T follicular helper cell (primary cell): ENCODE data around the gene DNAJC16.

Experiments
- DNase-seq: peaks from one replicate; pipeline ENCODE4 v3.0.0-alpha.2; 2020; ENCODE audit warnings: low read depth

Gene DNAJC16

DNA sequence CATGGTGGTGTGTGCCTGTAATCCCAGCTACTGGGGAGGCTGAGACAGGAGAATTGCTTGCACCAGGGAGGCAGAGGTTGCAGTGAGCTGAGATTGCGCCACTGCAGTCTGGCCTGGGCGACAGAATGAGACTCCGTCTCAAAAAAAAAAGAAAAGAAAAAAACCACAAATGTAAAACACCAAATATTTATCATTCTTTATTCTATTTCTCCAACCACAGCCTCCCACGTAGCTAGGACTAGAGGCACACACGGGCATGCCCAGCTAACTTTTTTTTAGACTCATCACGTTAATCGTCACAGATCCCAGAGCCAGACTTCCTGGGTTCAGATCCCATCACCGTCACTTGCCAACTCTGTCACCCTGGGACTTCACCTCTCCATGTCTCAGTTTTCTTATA lies 13.5 kb downstream of the DNAJC16 start:
- DNase-seq = no peak

DNA sequence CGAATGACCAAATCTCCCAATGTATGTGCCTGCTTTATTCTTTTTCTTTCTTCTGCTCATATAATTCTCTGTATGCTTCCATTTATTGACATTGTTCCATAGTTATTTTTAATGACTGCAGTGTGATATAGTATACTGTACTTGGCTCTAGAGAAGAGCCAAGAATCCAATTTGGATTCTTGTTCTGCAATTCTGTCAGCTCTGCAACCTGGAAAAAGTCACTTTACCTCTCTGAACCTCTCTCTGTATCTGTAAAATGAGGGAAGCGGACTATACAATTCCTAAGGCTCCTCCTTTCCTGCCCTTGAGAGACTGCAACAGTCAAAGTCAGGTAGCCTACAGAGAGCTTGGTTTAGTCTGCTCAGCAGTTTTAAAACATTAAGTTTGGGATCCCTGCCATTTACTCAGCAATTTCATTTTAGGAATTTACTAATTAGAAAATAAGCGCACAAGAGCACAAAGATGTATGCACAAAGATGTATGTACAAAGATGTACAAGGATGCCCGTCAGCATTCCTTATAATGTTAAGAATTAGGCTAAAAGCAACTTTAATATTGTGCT lies 14.7 kb downstream of the DNAJC16 start:
- DNase-seq = no peak

DNA sequence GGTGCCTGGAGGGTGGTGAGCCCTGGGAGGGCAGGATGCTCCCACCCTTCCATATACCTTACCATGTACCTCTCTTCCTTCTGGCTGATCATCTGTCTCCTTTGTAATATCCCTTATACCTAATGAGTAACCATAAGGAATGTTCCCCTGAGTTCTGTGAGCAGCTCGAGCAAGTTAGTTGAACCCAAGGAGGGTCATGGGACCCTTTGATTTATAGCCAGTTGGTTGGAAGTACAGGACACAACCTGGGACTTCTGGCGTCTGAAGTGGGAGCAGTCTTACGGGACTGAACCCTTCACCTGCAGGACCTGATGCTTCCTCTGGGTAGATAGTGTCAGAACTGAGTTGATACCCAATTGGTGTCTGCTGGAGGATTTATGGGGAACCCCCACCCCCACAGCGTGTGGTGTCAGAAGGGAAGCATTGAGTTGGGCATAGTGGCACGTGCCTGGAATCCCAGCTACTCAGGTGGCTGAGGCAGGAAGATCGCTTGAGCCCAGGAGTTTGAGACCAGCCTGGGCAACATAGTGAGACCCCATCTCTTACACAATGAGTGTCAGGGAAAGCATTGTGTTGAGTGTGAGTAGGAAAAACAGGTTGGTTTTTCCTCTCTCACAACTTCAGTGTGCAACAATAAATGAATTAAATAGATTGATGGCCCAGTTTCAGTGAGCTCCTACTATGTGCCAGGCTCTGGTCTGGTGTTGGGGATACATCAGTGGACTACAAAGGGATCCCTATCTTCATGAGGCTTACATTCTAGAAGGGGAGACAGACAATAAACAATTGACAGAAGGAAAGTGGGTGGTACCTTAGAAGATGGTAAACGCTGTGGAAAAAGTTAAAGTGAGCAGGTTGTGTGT lies 16.0 kb downstream of the DNAJC16 start:
- DNase-seq = no peak

DNA sequence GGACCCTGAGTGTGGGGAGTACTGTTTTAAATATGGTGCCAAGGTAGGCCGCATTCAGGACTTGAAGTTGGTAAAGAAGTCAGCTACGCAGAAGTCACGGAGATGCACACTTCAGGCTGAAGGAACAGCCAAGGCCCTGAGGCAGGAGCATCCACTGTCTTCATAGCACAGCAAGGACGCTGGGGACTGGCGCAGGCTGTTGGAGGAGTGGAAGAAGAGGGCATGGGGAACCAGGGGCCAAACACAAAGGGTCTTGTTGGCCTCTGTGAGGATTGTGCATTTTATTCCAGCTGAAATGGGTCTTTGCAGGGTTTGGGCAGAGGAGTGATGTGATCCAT lies 16.6 kb downstream of the DNAJC16 start:
- DNase-seq = no peak

DNA sequence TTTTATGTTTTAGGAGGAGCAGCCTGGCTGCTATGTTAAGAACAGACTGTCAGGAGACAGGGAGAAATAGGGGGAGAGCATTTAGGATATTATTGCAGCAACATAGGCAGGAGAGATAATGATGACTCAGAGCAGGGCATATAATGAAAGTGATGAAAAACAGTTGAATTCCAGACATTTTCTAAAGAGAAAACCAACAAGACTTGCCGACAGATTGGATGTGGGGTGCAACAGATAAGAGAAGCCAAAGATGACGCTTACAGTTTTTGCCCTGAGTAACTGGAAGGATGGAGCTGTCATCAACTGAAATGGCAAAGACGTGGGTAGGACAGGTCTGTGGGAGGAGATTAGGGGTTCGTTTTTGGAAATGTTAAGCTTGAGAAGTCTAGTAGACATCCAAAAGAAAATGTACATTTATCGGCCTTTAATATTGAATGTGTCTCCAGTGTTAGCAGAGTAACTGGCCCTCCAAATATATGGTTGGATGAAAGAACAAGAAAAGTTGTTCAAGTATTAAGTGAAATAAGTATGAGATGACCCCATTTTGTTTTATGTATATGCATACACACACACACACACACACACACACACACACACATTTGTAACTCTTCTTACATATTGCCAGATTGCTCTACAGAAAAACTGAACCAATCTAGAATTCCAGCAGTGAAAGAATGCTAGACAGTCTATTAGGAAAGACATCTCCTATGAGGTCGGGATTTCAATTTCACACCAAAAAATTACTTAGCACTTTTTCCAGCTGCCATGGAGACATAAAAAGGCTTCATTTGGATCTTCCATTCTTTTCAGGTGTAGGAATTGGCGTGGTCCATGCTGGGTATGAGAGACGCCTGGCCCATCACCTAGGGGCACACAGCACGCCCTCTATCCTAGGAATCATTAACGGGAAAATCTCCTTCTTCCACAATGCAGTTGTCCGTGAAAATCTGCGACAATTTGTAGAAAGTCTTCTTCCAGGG lies 17.2 kb downstream of the DNAJC16 start:
- no peak for DNase-seq

DNA sequence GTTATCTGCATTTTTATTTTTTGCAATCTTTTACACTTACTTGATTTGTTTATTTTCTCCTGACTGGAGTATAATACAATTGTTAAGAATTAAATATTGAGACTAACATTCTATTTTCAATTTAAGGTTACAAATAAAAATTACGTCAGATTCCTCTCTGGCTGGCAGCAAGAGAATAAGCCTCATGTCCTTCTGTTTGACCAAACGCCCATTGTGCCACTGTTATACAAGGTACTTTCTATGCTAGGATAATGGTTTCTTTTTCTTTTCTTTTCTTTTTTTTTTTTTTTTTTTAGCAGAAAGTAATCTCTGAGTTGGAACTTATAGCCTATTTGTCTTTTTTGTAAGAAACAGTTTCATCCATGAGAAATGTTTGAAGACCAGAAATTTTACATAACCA lies 20.0 kb downstream of the DNAJC16 start:
- DNase-seq = no peak

DNA sequence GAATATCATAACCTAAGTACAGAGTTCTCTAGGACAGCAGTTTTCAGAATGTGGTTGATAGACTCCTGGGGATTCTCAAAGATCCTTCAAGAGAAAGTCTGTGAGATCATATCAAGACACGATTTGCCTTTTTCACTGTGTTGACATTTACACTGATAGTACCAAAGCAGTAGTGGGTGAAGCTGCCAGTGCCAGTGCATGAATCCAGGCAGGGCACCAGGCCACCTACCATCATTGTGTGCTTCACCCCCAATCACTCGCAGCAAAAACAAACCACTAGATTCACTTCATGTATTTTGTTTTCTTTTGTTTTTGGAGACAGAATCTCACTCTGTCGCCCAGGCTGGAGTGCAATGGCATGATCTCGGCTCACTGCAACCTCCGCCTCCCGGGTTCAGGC lies 23.9 kb downstream of the DNAJC16 start:
- DNase-seq = no peak

DNA sequence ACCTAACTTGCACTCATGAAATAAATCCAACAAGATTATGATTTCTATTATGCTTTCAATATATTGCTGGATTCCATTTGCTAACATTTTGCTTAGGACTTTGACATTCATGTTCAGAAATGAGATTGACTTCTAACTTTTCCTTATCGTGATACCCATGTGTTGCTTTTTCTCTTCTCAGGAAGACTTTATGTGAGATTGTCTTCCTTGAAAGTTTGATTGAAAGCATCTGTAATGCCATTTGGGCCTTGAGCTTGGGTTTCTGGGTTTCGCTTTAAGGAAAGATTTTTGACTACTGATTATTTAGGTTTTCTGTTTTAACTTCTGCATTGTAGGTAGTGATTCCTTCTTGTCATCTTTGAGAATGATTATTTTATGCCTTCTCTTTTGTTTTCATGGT lies 30.4 kb downstream of the DNAJC16 start:
- no peak for DNase-seq

DNA sequence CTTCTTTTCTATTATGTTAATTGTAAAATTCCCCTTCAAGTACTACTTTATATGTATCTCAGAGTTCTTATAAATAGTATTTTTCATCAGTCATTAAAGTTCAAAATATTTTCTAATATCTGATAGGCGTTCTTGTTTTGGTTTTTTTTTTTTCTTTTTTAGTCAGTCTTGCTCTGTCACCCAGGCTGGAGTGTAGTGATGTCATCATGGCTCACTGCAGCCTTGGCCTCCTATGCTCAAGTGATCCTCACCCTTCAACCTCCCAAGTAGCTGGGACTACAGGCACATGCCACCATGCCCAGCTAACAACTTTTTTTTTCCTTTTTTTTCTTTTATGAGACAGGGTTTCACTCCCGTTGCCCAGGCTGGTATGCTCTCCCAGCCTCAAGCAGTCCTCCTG lies 30.9 kb downstream of the DNAJC16 start:
- no peak for DNase-seq

DNA sequence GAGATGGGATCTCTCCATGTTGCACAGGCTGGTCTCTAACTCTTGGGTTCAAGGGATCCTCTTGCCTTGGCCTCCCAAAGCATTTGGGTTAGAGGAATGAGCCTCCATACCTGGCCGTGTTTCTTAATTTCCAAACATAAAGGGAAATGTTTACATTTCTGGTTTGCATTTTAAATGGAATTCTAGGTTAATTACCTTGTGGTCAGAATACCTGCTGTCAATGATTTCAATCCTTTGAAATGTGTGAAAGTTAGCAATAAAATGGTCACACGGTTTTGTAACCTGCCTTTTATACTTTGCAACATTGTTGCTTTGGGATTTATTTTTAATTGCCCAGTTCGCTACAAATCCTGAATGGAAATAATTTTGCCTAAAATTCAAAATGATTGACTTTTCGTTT lies 31.9 kb downstream of the DNAJC16 start:
- no peak for DNase-seq

DNA sequence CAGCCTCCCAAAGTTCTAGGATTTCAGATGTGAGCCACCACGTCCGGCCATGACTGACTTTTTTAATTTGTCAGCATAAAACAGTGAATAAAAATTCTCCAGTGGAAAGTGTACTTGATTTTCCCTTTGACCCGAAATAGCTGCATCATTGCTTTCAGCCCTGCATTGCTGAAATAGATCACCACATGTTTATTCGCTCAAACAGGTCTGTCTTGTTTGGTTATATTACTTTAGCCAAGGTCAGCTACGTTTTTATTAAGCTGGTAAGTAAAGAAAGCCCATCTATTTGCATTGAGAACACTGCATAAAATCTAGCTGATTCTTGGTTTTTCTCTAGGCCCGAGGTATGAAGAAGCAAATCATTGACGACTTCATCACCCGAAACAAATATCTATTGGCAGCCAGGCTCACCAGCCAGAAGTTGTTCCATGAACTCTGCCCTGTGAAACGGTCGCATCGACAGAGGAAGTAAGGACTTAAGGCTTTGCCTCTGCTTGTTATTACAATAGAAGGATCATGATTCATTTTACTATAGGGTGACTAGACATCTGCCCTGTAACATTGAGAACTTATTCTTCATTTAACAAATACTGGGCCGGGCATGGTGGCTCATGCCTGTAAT lies 32.7 kb downstream of the DNAJC16 start:
- no peak for DNase-seq

DNA sequence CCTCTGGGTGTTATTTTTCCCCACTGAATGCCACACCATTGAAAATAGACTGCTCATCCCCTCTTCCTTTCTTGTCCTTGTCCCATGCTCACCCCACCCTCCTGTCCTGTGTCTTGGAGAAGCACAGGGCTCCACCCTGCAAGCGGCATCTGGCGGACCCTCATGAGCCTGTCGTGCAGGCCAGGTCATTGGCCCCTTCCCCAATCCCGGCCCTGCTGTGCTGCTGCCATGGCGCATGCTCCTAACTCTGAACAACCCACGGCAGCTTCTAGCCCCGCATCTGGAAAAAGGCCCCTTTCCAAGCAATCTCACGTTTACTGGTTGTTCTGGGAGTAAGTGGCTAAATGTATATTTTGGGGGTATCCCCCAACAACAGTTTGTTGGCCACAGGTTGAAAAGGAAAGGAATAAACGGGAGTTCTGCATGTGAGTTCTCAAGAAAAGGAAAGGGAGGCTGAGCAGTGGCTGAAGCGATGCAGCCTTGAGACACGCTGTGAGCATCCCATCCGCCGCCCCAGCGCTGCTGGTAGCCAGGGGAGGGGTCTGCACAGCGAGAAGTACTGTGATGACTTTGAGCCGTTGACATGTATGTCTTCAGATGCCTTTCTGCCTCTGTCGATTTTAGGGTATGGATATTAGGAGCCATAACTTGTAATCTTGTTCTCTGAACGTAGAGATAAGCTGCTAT lies 41.9 kb downstream of the DNAJC16 start:
- no peak for DNase-seq

DNA sequence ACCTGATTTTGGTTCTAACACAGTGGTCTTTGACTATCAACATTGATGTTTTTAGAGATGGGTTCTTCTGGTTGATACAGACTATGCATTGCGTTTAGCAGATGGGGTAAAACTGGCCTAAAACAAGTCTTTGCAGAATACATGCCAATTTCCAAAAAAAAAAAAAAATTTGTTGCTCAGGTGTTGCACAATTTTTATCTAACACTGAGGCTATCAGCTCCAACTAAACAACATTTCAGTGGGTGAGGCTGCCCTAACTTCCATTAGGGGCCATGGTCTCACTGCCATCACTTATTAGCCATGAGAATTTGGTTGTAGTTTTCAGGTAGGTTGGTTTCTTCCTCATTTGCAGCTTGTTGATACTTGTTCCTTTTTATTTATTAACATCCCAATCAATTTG lies 44.2 kb downstream of the DNAJC16 start:
- DNase-seq = no peak

DNA sequence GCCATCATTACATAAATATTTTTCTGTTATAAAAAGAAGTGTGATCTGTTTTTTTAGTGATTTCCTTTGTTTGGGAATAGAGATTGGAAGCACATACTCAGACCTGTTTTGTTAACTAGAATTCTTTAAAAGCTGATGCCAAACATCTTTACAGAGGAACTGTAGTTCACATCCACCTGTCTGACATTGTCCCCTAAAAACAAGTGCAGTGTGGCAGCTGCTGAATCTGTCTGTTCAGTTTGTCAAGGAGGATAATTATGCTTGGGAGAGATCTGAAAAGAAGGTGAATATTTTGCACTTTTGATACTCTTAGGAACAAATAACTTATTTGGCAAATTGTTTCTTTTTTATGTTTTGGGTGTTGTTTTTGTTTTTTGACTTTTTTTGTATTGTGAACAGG lies 44.6 kb downstream of the DNAJC16 start:
- no peak for DNase-seq

DNA sequence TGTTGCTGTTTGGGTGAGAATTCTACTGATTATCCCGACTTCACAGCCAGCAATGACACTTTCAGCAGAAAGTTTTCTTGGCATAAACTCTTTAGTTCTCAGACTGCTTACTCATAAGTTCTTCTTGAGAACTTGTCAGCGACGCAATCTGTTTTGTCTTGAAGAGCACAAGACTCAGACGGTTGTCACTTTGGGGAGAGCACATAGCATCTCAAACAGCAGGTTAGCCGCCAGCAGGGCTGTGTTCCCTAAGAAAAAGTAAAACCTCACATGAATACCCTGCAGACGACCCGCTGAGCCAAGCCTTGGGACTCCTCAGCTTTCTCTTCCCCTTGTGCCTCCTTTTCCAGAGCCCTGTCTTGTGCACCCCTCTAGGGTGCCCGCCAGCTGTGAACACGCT lies 46.8 kb downstream of the DNAJC16 start:
- no peak for DNase-seq

DNA sequence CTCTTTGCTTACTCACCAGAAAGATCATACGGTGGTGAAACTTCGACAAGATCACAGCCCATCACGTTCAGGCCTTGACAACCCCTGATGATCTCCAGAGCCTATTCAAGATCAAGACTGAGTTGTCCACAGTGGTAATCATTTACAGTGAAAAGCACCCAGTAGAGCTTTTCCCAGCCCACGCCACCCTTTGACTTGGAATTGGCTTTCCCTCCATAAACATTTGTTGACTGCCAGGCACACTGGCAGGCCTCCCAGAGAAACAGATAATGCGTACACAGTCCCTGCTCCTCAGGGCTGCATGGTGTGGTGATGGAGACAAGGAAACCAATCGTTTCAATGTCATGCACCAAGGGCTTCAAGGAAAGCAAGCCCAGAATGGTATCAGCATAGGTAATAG lies 48.1 kb downstream of the DNAJC16 start:
- DNase-seq = no peak

DNA sequence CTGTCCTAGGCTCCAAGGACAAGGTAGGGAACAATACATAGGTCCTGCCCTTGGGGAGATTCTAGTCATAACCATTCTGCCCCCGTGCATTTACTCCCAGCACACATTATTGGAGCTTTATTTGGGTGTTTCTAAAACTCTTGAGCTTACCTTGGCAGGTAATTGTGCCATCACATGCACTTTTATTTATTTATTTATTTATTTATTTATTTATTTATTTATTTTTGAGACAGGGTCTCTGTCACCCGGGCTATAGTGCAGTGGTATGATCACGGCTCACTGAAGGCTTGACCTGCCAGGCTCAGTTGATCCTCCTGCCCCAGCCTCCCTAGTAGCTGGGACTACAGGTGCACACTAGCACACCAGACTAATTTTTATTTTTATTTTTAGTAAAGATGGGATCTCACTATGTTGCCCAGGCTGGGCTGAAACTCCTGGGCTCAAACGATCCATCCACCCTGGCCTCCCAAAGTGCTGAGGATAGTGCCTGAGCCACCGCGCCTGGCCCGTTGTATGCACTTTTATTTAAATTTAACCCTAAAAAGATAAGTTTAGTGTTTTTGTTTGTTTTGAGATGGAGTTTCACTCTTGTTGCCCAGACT lies 49.0 kb downstream of the DNAJC16 start:
- no peak for DNase-seq

DNA sequence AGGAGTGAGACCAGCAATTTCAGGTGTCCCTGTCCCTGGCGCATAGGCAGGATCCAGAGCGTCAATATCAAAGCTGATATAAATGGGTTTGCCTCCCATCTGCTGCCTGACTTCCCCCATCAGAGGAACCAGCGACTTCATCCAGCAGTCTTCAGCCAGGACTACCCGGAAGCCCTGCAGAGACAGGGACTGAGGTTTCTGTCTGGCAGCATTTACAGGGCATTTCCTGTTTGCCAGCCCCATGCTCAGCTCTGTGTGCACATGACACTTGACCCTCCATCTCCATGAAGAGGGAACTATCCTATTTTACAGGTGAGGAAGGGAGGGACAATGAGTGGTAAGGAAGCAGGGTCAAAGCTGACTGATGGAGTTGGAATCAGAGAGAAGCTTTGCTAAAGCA lies 51.0 kb downstream of the DNAJC16 start:
- no peak for DNase-seq

DNA sequence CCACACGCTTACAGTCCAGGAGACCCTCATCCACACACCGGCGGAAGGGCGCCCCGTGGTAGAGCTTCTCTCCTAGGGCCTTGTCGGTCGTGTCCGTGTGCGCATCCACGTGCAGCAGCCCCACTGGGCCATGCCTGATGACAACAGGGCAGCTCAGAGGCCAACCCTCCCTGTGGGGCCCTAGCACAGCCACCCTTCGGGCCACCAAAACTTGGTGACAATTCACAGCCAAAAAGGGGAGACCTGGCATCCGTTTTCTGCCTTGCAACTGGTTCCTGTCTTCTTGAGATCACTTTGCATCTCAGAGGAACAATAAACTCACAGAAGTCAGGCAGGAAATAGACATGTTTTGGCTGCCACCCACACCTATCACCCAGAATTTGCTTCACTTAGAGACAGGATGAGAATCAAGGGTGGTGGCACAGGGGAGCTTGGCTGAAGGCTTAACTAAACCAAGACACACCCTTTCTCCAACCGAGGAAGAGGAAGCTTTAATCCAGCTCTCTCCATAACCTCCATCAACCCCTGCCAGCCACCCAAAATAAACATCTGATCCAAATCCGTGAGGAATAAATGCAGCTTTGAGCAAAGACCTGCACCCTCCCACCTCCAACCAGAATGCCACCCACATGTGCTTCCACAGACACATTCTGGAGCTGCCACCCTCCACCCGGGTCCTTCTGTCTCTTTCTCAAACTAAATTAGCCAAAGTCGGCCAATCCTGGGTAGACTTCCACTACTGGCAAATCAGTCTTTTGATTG lies 52.5 kb downstream of the DNAJC16 start:
- no peak for DNase-seq

DNA sequence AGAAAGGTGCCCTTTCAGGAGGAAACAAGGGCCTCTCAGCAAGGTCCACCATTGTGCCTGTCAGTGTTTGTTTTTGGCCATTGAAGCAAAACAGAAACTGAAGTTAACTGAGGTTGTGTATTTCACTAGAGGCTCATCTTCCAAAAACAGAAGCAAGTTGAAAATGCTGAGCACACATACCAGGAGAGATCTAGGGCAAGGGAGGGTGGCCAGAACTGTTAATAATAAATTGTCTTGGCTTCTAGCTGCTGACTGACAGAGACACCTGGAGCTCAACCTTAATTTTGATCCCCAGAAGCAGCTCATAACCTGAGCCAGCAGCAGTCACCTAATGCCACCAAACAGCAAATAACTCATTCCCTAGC lies 53.0 kb downstream of the DNAJC16 start:
- no peak for DNase-seq
